Measurements from ENCODE around the gene VAT1L. TPM values are rescaled to one million over a fixed set of nuclear protein-coding genes. Genes with fewer than 3 reads are reported as not detected.
A peak's percentile ranks its signal among the peaks of the same experiment; 100 is the strongest.

The VAT1L gene
- total RNA-seq, 1 donor from 2014 or later: 4.8 TPM

- Mint-ChIP-seq H3K36me3 (ENCODE audit: low read depth) (no peaks in the 10 kb centered on the region), H3K27ac (ENCODE audit: unreplicated experiment) (no peak overlapping the region), H3K9me3 (peaks cover 6% of the 10 kb centered on the region), H3K4me1 (peaks cover 6% of the 10 kb centered on the region), H3K27me3 (ENCODE audit: low read depth) (no peaks in the 10 kb centered on the region), H3K4me3 (no peak overlapping the region)
- no peak for DNase-seq (ENCODE audit: low read depth, low spot score)
- TF ChIP-seq CTCF (conservative IDR thresholded peaks at IDR 0.05): no peak
Measured at GRCh38 chr16:77998350-77999023, 210.1 kb downstream of the VAT1L start.

GRCh38 chr16:78001451-78002025 lies 213.2 kb downstream of the VAT1L start:
- Mint-ChIP-seq H3K4me1 (peaks cover 6% of the 10 kb centered on the region), H3K4me3 (no peak overlapping the region), H3K27ac (ENCODE audit: unreplicated experiment) (no peak overlapping the region), H3K27me3 (ENCODE audit: low read depth) (no peaks in the 10 kb centered on the region), H3K36me3 (ENCODE audit: low read depth) (no peaks in the 10 kb centered on the region), H3K9me3 (peaks cover 6% of the 10 kb centered on the region)
- no peak for DNase-seq (ENCODE audit: low read depth, low spot score)
- TF ChIP-seq CTCF (conservative IDR thresholded peaks at IDR 0.05): no peak

GRCh38 chr16:78002915-78003538 lies 214.7 kb downstream of the VAT1L start:
- H3K4me3 Mint-ChIP-seq: no peak overlapping the region
- H3K27ac Mint-ChIP-seq (ENCODE audit: unreplicated experiment): no peak overlapping the region

GRCh38 chr16:78004517-78004916 lies 216.2 kb downstream of the VAT1L start:
- peaks cover 6% of the 10 kb centered on the region for H3K4me1 Mint-ChIP-seq

More at GRCh38 chr16:78002915-78003538, 214.7 kb downstream of the VAT1L start:
- no peaks in the 10 kb centered on the region for H3K36me3 Mint-ChIP-seq (ENCODE audit: low read depth)
- peak; percentile 87 for DNase-seq (ENCODE audit: low read depth, low spot score)
- peak; percentile 95 for TF ChIP-seq CTCF (conservative IDR thresholded peaks at IDR 0.05)
- peaks cover 6% of the 10 kb centered on the region for H3K4me1 Mint-ChIP-seq
- H3K27me3 Mint-ChIP-seq (ENCODE audit: low read depth): no peaks in the 10 kb centered on the region
- peaks cover 3% of the 10 kb centered on the region for H3K9me3 Mint-ChIP-seq

GRCh38 chr16:78005881-78006280 lies 217.5 kb downstream of the VAT1L start:
- peak; percentile 26 for TF ChIP-seq CTCF (conservative IDR thresholded peaks at IDR 0.05)
- H3K27ac Mint-ChIP-seq (ENCODE audit: unreplicated experiment): no peak overlapping the region
- no peaks in the 10 kb centered on the region for H3K36me3 Mint-ChIP-seq (ENCODE audit: low read depth)
- H3K4me1 Mint-ChIP-seq: peaks cover 6% of the 10 kb centered on the region
- H3K27me3 Mint-ChIP-seq (ENCODE audit: low read depth): no peaks in the 10 kb centered on the region
- peak; percentile 5 for DNase-seq (ENCODE audit: low read depth, low spot score)
- no peak overlapping the region for H3K4me3 Mint-ChIP-seq
- peaks cover 3% of the 10 kb centered on the region for H3K9me3 Mint-ChIP-seq

More at GRCh38 chr16:78004517-78004916, 216.2 kb downstream of the VAT1L start:
- Mint-ChIP-seq H3K27me3 (ENCODE audit: low read depth) (no peaks in the 10 kb centered on the region), H3K9me3 (peaks cover 3% of the 10 kb centered on the region), H3K27ac (ENCODE audit: unreplicated experiment) (no peak overlapping the region), H3K36me3 (ENCODE audit: low read depth) (no peaks in the 10 kb centered on the region), H3K4me3 (no peak overlapping the region)
- no peak for TF ChIP-seq CTCF (conservative IDR thresholded peaks at IDR 0.05)
- DNase-seq (ENCODE audit: low read depth, low spot score): no peak

Measured in neural crest cell (in vitro differentiated cells).